Inferior parietal cortex (tissue), 1 donor: ENCODE data around the gene TTC7B.

Experiments
- DNase-seq: peaks from one replicate; pipeline ENCODE4 v3.0.0-alpha.2; 2016; ENCODE audit errors: extremely low spot score

The TTC7B gene

DNA sequence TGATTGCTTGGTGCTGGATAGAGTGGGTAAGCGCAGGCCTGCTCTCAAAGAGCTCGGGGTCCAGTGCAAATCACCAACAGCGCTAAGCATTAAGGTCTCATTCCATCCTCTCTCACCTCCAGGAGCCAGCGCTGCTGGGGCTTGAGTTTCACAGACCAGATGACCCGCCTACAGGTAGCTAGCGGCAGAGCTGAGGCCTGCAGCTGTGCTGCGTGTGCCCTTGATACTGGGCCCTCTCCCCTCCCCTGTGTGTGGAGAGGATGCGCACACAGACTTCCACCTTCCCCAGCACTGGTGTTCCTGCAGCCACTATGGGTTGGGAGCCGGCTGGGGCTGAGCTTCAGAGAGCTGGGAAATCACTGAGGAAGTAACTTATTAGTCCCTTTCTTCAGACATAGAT, 269.5 kb downstream of the TTC7B start:
- DNase-seq = no peak

DNA sequence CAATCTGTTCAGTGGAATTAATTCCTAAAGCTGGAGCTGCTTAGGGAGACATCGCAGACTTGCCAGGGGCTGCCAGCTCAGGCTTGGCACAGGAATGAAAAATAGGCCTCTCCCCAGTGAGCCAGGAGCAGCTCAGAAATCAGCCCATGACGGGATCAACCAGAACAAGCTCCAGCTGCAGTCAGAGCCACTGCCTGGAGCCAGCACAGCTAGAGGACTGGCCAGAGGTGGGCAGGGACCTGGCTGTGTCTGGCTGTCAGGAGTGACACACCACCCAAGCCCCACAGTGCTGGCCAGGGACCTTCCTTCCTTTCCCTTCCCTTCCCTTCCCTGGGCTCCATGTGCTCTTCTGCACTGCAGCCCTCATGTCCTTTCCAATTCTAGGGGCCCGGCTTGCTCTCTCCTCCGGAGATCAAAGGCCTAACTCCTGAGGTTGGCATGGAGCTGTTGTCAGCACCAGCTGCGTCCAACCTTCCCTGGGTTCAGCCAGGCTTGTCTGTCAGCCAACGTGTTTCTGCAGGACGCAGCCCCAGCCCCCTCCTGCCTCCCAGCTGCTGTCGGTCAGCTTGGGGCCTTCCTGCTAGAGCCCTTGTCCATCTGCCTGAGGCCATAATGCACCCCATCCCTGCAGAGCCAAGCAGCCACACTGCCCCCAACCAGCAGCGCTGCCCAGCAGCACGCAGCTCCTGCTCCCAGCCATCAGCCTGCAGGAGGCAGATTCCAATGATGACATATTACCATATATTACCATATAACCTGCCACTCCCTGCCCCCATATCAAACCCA, 270.1 kb downstream of the TTC7B start:
- no peak for DNase-seq

DNA sequence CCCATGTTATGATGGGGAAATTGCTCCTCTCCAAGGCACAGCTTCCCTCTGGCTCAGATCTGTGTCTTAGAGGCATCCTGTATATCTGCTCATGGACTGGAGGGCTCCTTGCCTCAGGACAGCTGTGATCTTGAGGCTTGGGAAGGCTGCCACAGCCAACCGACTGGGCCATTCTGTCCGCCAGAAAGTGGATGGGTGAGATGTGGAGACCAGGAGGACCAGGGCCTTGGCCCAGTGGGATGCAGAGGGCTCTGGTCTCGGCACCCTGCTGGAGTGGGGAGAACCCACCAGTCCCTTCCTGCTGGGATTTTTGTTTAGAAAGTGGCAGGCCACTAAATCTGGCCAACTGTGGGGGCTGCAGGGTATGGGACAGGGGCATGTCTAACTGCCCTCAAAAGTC, 270.8 kb downstream of the TTC7B start:
- DNase-seq = no peak

DNA sequence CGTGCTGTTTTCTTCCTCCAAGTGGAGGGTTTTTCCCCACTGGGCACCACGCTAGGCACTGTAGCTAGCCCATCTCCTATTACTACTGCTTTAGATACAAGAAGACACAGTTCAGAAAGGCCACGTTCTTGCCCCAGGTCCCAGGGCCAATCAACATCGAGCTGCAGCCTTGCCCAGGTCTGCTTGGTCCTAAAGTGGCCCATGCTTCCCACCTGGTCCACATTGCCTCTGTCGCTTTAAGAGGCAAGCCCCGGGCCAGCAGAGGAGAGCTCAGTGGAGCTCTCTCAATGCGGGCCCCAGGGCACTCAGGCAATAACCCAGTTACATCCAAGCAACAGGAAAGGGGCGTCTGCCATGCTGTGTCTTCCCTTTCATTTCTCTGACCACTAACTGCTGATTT, 271.3 kb downstream of the TTC7B start:
- no peak for DNase-seq

DNA sequence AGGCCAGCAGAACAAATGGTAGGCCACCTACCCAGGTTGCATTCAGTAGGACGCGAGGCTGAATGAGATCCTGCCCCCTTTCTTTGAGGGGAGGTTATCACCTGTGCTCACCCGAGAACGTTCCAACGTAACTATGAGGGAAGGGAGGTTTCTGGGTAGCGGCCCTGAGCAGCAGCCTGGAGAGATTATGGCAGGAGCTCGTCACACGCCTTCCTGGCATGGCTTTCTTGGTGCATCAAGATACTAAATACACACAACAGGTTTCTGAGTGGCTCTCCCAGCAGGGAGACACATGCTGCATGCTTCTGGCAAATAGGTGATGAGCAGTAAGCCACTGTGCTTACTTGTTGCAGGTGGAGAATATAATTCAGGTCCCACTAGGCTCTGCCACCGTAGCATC, 271.7 kb downstream of the TTC7B start:
- no peak for DNase-seq

DNA sequence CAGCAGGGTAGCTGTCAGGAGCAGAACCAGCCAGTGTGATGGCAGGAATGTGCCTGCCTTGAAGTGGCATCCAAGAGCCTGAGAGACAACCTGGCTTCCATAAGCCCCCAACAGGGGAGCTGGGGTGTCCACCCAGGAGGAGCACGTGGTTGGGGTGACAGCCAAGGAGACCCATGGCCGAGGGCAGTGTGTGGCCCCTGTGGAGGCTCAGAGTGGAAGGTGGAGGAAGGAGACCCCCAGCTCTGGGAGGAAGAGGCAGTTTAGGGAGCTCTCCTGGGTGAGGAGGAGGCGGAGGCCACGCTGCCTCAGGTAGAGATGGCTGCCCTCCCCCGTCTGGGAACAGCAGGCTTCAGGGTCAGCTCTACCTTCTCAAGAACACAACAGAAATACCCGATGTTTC, 272.4 kb downstream of the TTC7B start:
- DNase-seq = no peak

DNA sequence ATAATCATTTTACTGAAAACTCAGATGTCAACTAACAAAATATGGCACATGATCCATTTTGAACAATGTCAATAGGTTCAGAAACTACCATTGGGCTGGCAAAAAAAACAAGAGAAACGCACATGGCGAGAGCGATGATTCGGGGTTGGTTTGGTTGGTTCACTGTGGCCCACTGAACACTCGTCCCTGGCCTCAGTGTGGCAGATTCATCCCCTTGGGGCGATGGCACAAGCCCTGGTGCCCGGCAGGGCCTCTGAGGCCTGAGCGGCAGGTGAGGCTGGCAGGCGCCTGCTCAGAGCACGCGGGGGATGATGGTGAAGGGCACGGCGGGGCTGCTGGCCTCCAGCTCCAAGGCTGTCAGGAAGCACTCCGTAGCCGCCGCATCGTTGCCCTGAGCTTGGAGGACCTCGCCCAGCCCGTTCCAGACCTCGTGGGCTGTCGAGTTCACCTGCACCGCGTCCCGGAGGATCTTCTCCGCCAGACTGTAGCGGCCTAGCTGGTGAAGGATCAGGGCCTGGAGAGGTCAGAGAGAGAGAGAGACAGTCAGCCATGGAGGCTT, 275.1 kb downstream of the TTC7B start:
- no peak for DNase-seq

DNA sequence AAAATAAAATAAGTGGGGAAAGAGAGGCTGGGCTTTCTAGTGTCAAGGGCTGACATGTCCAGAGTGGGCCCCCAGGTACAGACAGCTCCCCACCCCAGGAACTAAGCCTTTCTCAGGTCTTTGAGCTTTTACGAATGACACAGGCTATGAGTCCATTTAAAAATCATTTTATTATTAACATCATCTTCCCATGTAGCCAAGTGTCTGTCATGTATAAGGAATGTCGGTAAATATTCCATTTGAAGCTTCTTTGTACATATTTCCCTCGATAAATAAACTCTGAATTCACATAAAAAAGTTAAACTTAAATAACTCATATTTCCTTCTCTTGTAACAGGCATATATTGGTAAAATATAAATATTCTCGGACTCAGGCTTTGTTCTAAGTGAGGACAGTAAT, 275.8 kb downstream of the TTC7B start:
- DNase-seq = no peak

DNA sequence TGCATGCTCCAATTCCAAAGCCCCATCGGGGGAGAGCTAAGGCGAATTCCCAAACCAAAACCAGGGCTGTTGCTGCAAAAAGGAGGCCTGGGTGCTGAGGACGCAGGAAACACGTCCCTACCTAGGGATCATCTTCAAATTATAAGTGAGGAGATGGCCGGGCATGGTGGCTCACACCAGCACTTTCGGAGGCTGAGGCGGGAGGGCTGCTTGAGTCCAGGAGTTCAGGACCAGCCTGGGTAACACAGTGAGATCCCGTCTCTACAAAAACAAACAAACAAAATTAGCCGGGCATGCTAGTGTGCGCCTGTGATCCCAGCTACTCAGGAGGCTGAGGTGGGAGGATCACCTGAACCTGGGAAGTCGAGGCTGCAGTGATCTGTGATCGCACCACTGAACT, 276.2 kb downstream of the TTC7B start:
- DNase-seq = no peak

DNA sequence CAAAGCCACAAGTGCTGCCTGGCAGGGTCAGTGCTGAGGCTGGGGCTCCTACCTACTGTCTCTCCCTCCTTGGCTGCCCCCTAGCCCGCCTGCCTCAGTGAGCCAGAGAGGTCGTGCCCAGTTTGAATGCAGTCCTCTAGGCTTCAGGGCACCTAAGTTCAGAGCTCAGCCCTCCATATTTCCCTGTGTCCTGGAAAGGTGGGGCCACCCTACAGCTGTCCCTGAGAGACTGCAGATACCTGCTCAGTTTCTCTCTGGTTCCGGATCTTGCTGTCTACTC, 276.8 kb downstream of the TTC7B start:
- DNase-seq = no peak

DNA sequence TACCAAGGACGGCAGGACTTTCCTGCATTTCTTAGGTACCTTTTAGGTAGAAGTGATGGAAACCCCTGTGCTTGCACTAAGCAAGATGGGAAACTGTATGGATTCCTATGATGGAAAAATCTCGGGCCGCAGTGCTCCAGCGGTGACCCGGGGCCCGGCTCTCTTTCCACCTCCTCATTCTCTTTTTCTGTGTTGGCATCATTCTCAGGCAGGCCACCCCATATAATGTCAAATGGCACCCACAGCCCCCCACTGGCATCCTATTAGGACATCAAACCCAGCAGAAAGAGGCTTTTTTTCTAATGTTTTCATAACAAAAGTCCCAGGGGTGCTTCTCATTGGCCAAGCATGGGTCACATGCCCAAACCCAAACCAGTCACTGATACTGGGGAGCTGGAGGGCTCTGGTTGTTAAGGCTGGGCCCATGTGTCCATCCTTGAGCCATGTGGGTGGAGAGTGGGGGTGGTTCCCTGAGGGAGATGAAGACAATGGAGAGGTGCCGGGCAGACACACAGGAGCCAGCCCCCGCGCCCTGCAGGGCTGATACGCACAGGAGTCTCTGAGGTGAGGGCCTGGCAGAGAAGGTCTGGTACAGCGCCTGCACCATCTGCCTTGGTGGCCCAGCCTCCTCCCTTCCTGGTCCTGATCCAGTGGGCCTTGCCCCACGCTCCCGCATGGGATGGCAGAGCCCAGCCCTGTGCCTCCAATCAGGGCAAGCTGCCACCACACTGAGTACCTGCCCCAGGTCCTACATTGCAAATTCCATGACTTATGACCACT, 277.3 kb downstream of the TTC7B start:
- DNase-seq = no peak

DNA sequence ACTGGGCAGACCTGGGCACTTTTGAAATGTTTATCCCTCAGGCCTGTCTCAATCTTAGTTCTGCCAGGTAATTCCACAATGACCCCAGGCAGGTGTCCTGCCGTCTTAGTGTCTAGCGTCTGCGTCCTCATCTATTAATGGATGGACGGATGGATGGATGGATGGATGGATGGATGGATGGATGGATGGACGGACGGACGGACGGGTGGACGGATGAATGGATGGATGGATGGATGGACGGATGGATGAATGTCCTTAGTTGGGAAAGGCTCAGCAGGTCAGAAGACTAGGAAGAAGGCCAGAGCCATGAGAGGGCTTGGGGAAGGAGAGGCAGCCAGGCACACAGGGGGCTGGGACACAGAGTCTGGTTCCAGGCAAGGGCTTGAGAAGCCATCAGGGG, 278.1 kb downstream of the TTC7B start:
- DNase-seq = no peak

DNA sequence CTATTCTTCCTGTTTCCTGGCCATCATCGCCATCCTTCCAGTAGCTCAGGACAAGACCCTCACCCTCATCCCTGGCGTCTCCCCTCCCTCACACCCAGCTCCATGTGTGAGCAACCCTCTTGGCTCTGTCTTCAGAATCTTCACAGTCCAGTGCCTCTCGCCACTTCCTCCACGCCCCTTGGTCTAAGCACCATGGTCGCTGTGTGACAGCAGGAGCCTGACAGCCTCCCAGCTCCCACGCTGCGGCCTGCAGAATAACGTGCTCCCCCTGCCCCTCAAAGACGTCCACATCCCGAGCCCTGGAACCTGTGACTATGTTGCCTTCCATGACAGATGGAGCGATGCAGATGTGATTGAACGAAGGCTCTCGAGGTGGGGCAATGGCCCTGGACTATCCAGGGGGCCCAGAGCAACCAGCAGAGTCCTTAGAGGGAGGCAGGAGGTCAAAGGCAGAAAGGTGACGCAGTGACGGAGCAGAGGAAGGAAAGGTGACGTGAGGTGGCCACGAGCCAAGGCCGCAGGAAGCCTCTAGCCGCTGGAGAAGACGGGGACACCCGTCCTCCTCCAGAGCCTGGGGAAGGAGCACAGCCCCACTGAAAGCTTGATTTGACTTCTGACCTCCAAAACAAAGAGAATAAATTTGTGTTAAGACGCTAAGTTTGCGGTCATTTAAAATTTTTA, 279.6 kb downstream of the TTC7B start:
- DNase-seq = no peak

DNA sequence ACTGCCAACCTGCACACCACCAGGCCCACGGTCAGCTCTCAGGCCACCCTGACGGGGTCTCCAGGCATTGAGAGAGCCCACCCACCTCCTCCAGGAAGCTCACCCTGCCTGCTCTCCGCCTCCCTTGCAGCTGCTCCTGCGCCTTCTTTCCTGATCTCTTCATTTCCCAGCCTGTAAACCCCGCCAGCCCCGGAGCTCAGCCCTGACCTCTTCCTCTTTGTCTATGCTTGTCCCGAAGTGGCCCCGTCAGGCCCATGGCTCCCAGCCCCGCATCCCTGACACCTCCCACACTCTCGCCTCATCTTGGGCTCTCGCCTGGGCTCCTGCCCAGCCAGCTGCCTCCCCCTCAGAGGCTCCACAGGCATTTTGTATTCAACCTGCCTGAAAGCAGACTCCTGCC, 280.1 kb downstream of the TTC7B start:
- no peak for DNase-seq

DNA sequence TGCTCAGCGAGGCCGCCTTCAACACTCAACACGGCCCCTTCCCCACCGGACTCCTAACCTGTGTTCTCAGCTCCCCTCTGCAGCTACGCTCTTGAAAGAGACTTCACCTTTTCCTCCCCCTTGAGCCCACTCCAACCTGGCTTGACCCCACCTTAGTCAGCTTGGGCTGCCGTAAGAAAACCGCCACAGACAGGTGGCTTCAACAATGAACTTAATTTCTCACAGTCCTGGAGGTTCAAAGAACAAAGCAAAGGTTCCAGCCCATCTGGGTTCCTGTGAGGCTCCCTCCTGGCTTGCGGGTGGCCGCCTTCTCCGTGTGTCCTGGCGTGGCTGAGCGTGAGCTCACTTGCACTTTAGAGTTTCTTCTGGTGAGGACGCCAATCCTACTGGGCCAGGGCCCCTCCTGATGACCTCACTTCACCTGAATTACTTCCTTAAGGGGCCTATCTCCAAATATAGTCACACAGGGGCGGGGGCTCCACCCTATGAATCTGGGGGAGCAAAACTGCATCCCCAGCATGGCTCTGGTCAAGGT, 280.6 kb downstream of the TTC7B start:
- DNase-seq = no peak

DNA sequence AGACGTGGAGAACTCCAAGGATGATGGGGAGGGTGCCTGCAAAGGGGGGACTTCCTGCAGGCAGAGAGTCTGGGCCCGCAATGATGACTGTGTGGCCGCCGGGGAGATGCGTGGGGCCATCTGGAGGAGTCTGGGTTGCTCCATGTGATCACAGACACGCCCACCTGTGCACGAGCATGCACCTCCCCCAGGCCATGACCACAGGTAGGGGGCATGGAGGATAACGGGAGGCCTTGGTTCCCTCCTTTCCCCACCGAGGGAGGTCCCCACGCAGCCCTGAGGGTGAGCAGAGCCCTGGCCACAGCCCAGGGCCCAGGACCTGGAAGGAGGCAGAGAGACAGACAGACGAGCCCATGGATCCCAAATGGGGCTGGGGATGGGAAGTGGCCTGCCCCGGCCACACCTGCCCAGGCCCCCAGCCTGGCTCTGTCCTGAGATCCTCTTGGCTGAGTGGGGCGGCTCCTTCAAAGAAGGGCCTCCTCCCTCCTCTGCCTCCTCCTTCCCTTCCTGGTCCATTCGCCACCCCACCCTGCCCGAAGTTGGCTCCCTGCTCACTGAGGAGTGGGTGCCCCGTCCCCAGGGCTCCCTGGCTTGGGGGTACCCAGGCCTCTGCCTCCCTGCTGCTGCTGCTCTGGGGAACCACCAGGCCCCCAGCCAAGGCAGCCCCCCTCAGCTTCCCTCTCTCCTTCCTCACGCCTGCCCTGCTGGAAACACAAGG, 281.2 kb downstream of the TTC7B start:
- no peak for DNase-seq

DNA sequence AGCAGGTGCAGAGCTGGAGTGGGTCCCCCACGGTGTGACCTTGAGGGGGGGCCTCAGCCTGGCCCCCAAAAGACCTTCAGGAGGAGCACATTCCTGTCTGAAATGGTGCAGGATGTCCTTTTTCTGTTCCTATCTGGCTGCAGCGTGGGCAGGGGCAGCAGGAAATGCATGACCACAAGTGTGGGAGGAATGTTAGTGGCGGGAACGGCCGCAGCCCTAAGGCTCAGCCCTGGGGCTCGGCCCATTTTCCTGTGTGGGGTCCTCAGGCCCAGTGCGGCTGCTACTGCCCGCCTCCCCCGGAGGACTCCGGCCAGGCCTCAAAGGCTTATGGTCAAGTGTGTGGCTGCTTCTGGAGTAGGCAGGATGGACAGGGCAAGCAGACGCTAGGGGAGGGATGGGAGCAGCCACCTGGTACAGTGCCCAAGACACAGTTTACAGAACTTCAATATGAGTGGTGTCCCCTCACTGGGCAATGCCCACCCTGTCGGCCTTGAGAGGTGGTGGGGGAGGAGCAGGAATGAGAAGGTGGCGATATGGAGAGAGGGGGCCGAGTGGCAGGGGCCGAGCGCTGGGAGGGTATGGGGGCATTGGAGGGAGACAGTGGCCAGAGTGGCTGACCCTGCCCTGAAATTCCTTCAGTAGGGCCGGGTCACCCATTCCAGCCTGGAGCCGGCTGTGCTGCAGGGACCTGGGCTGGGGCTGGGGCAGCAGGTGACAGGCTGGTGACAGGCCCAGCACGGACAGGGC, 282.0 kb downstream of the TTC7B start:
- no peak for DNase-seq

DNA sequence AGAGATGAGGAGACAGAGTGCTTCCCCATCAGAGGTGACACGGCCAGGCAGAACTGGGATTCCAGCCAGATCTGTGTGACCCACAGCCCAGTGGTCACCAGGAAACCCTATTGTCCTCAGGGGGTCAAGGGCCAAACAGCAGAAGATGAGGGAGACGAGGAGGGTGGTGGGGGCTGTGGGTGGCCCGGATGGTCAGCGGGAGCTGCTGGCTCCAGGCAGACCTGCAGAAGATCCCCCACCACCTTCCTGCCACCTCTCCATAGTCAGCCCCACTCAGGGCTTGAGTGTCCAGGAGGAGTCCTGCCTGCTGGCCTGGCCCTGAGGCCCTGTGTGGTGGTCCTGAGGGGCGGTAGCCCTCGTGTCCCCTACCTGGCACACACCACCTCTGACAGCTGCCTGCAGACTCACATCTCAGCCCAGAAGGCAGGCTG, 282.6 kb downstream of the TTC7B start:
- no peak for DNase-seq

DNA sequence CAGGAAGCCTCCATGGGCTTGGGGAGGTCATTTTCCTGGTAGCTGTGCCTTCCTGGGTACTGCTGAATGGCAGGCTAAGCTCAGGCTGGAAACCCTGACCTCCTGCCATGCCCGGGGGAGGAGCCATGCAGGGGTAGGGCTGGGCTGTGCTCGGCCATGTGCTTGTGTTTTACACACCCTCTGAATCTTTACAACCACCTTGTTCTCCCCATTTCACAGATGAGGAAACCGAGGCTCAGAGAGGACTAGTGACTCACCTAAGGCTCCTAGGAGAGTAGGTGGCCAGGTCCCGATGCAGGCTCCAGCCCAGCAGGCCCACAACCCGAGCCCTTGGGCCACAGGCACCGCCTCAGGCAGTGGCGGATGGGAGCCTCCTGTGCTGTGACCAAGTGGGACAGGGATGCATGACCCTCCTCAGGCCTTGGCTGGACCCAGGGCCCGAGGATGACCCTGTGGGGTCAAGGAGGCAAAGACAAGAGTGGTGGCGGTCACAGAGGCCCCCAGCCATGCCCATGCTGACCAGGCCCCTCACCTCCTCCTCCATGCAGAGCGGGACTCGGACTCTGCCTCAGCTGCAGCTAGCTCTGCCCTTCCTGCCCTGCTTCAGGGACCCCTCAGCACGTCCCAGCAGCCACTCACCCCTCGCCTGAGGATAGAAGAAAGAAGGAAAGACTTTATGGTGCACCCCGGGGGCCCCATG, 283.3 kb downstream of the TTC7B start:
- no peak for DNase-seq

DNA sequence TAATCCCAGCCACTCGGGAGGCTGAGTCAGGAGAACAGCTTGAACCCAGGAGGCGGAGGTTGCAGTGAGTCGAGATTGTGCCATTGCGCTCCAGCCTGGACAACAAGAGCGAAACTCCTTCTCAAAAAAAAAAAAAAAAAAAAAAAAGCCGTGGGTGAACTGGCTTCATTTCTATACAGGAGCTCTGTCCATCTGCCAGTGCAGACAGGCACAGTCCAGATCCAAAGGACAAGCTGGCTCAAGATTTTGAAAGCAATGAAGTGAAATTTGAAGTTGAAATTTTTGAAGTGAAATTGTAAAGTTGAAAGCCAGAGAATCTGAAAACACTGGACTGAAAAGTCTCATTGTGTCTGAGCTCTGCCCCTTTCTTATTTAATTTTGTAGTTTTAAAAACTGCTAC, 284.7 kb downstream of the TTC7B start:
- DNase-seq = no peak
